Measurements from ENCODE around the gene EID2. TPM values are rescaled to one million over a fixed set of nuclear protein-coding genes. Genes with fewer than 3 reads are reported as not detected.

The EID2 gene
- total and polyA plus RNA-seq, 5 donors from 2014 or later = 13.1 to 32.7 (median 22.2) TPM

GRCh38 chr19:39508629-39509028 lies 31.3 kb downstream of the EID2 start:
- peaks cover 4% of the 10 kb centered on the region for H3K36me3 Mint-ChIP-seq
- ATAC-seq (ENCODE audit: low read depth in 2 of 2) (no peak), DNase-seq (no peak)
- no peak overlapping the region for H3K27ac ChIP-seq (ENCODE audit: insufficient read depth, low read length, poor library complexity, severe bottlenecking)
- peaks cover 12% of the 10 kb centered on the region for H3K4me1 ChIP-seq (ENCODE audit: control insufficient read depth, insufficient read depth, low read length, poor library complexity, severe bottlenecking)
- H3K27ac Mint-ChIP-seq = no peak overlapping the region
- H3K27me3 ChIP-seq (ENCODE audit: control insufficient read depth, insufficient read depth, low read length) = peaks cover 3% of the 10 kb centered on the region
- H3K4me3 Mint-ChIP-seq = peak overlapping the region in 1 of 4 donors; percentile 35
- peaks cover 0 to 5% (median 0%) of the 10 kb centered on the region in 7 donors for H3K9me3 Mint-ChIP-seq
- no peaks in the 10 kb centered on the region for H3K36me3 ChIP-seq (ENCODE audit: control insufficient read depth, insufficient read depth, low read length)
- peaks cover 0 to 19% (median 12%) of the 10 kb centered on the region in 4 donors for H3K4me1 Mint-ChIP-seq
- peaks cover 74% of the 10 kb centered on the region for H3K27me3 Mint-ChIP-seq
- no peak overlapping the region for H3K4me3 ChIP-seq (ENCODE audit: low read depth, low read length)
- no peaks in the 10 kb centered on the region for H3K9me3 ChIP-seq (ENCODE audit: control insufficient read depth in 2 of 2, low read length in 2 of 2)

- H3K9me3 Mint-ChIP-seq = peaks cover 0 to 5% (median 0%) of the 10 kb centered on the region in 7 donors
- DNase-seq (no peak), ATAC-seq (ENCODE audit: low read depth in 2 of 2) (no peak)
- Histone ChIP-seq H3K27me3 (ENCODE audit: control insufficient read depth, insufficient read depth, low read length) (peaks cover 2% of the 10 kb centered on the region), H3K4me1 (ENCODE audit: control insufficient read depth, insufficient read depth, low read length, poor library complexity, severe bottlenecking) (peaks cover 15% of the 10 kb centered on the region), H3K4me3 (ENCODE audit: low read depth, low read length) (no peak overlapping the region), H3K36me3 (ENCODE audit: control insufficient read depth, insufficient read depth, low read length) (no peaks in the 10 kb centered on the region), H3K9me3 (ENCODE audit: control insufficient read depth in 2 of 2, low read length in 2 of 2) (no peaks in the 10 kb centered on the region), H3K27ac (ENCODE audit: insufficient read depth, low read length, poor library complexity, severe bottlenecking) (no peak overlapping the region)
- peaks cover 4% of the 10 kb centered on the region for H3K36me3 Mint-ChIP-seq
- peak overlapping the region in 3 of 4 donors; percentile 71 to 76 (median 73) for H3K4me3 Mint-ChIP-seq
- no peak overlapping the region for H3K27ac Mint-ChIP-seq
- peaks cover 0 to 26% (median 17%) of the 10 kb centered on the region in 4 donors for H3K4me1 Mint-ChIP-seq
- peaks cover 72% of the 10 kb centered on the region for H3K27me3 Mint-ChIP-seq
Observed at GRCh38 chr19:39507715-39508364, 32.1 kb downstream of the EID2 start.

GRCh38 chr19:39506944-39507714 lies 32.8 kb downstream of the EID2 start:
- ATAC-seq (ENCODE audit: low read depth in 2 of 2) (peak; percentile 18 to 30), DNase-seq (peak in 2 of 3 donors; percentile 8 to 61)
- H3K27me3 Mint-ChIP-seq = peaks cover 67% of the 10 kb centered on the region
- H3K36me3 Mint-ChIP-seq = peaks cover 4% of the 10 kb centered on the region
- H3K27me3 ChIP-seq (ENCODE audit: control insufficient read depth, insufficient read depth, low read length) = peaks cover 2% of the 10 kb centered on the region
- H3K27ac ChIP-seq (ENCODE audit: insufficient read depth, low read length, poor library complexity, severe bottlenecking) = no peak overlapping the region
- no peak overlapping the region for H3K27ac Mint-ChIP-seq
- H3K9me3 Mint-ChIP-seq = peaks cover 0 to 5% (median 0%) of the 10 kb centered on the region in 7 donors
- H3K4me1 ChIP-seq (ENCODE audit: control insufficient read depth, insufficient read depth, low read length, poor library complexity, severe bottlenecking) = peaks cover 19% of the 10 kb centered on the region
- no peaks in the 10 kb centered on the region for H3K36me3 ChIP-seq (ENCODE audit: control insufficient read depth, insufficient read depth, low read length)
- peaks cover 0 to 26% (median 17%) of the 10 kb centered on the region in 4 donors for H3K4me1 Mint-ChIP-seq
- peak overlapping the region in 3 of 4 donors; percentile 43 to 77 (median 71) for H3K4me3 Mint-ChIP-seq
- H3K4me3 ChIP-seq (ENCODE audit: low read depth, low read length) = no peak overlapping the region
- no peaks in the 10 kb centered on the region for H3K9me3 ChIP-seq (ENCODE audit: control insufficient read depth in 2 of 2, low read length in 2 of 2)

GRCh38 chr19:39506598-39506943 lies 33.4 kb downstream of the EID2 start:
- H3K9me3 Mint-ChIP-seq = peaks cover 0 to 5% (median 0%) of the 10 kb centered on the region in 7 donors
- H3K9me3 ChIP-seq (ENCODE audit: control insufficient read depth in 2 of 2, low read length in 2 of 2) = no peaks in the 10 kb centered on the region
- H3K27me3 Mint-ChIP-seq = peaks cover 70% of the 10 kb centered on the region
- no peak for ATAC-seq (ENCODE audit: low read depth in 2 of 2)
- H3K27ac Mint-ChIP-seq = peak overlapping the region in 1 of 3 donors; percentile 90
- no peak for DNase-seq
- H3K4me1 ChIP-seq (ENCODE audit: control insufficient read depth, insufficient read depth, low read length, poor library complexity, severe bottlenecking) = peaks cover 19% of the 10 kb centered on the region
- H3K27me3 ChIP-seq (ENCODE audit: control insufficient read depth, insufficient read depth, low read length) = peaks cover 3% of the 10 kb centered on the region
- H3K4me3 ChIP-seq (ENCODE audit: low read depth, low read length) = no peak overlapping the region
- no peaks in the 10 kb centered on the region for H3K36me3 ChIP-seq (ENCODE audit: control insufficient read depth, insufficient read depth, low read length)
- peak overlapping the region in 3 of 4 donors; percentile 57 to 80 (median 77) for H3K4me3 Mint-ChIP-seq
- H3K27ac ChIP-seq (ENCODE audit: insufficient read depth, low read length, poor library complexity, severe bottlenecking) = no peak overlapping the region
- peaks cover 4% of the 10 kb centered on the region for H3K36me3 Mint-ChIP-seq
- H3K4me1 Mint-ChIP-seq = peaks cover 0 to 26% (median 17%) of the 10 kb centered on the region in 4 donors

GRCh38 chr19:39502640-39503417 lies 37.1 kb downstream of the EID2 start:
- Histone ChIP-seq H3K4me3 (ENCODE audit: low read depth, low read length) (no peak overlapping the region), H3K9me3 (ENCODE audit: control insufficient read depth in 2 of 2, low read length in 2 of 2) (no peaks in the 10 kb centered on the region), H3K27ac (ENCODE audit: insufficient read depth, low read length, poor library complexity, severe bottlenecking) (no peak overlapping the region), H3K4me1 (ENCODE audit: control insufficient read depth, insufficient read depth, low read length, poor library complexity, severe bottlenecking) (peaks cover 33% of the 10 kb centered on the region), H3K27me3 (ENCODE audit: control insufficient read depth, insufficient read depth, low read length) (peaks cover 20% of the 10 kb centered on the region), H3K36me3 (ENCODE audit: control insufficient read depth, insufficient read depth, low read length) (no peaks in the 10 kb centered on the region)
- Mint-ChIP-seq H3K9me3 (peaks cover 0 to 7% (median 0%) of the 10 kb centered on the region in 7 donors), H3K4me1 (peaks cover 0 to 42% (median 26%) of the 10 kb centered on the region in 4 donors), H3K36me3 (peaks cover 4% of the 10 kb centered on the region), H3K27ac (peak overlapping the region in 1 of 3 donors; percentile 83), H3K4me3 (peak overlapping the region in 2 of 4 donors; percentile 52 to 83), H3K27me3 (peaks cover 76% of the 10 kb centered on the region)
- ATAC-seq (ENCODE audit: low read depth in 2 of 2) (peak; percentile 79 to 80), DNase-seq (peak; percentile 63 to 86 (median 75))

GRCh38 chr19:39501340-39501739 lies 38.6 kb downstream of the EID2 start:
- no peak for ATAC-seq (ENCODE audit: low read depth in 2 of 2)
- H3K9me3 Mint-ChIP-seq = peaks cover 0 to 7% (median 0%) of the 10 kb centered on the region in 7 donors
- H3K36me3 ChIP-seq (ENCODE audit: control insufficient read depth, insufficient read depth, low read length) = no peaks in the 10 kb centered on the region
- no peak overlapping the region for H3K27ac ChIP-seq (ENCODE audit: insufficient read depth, low read length, poor library complexity, severe bottlenecking)
- H3K27ac Mint-ChIP-seq = no peak overlapping the region
- peaks cover 0 to 32% (median 22%) of the 10 kb centered on the region in 4 donors for H3K4me1 Mint-ChIP-seq
- H3K4me1 ChIP-seq (ENCODE audit: control insufficient read depth, insufficient read depth, low read length, poor library complexity, severe bottlenecking) = peaks cover 24% of the 10 kb centered on the region
- no peak for DNase-seq
- no peaks in the 10 kb centered on the region for H3K9me3 ChIP-seq (ENCODE audit: control insufficient read depth in 2 of 2, low read length in 2 of 2)
- H3K27me3 Mint-ChIP-seq = peaks cover 79% of the 10 kb centered on the region
- H3K4me3 ChIP-seq (ENCODE audit: low read depth, low read length) = no peak overlapping the region
- H3K4me3 Mint-ChIP-seq = no peak overlapping the region
- peaks cover 19% of the 10 kb centered on the region for H3K27me3 ChIP-seq (ENCODE audit: control insufficient read depth, insufficient read depth, low read length)
- peaks cover 1% of the 10 kb centered on the region for H3K36me3 Mint-ChIP-seq

GRCh38 chr19:39500543-39500942 lies 39.4 kb downstream of the EID2 start:
- H3K27me3 ChIP-seq (ENCODE audit: control insufficient read depth, insufficient read depth, low read length) = peaks cover 19% of the 10 kb centered on the region
- H3K4me1 Mint-ChIP-seq = peaks cover 4 to 28% (median 21%) of the 10 kb centered on the region in 4 donors

More at GRCh38 chr19:39500543-39500942, 39.4 kb downstream of the EID2 start:
- H3K36me3 ChIP-seq (ENCODE audit: control insufficient read depth, insufficient read depth, low read length) = no peaks in the 10 kb centered on the region
- no peaks in the 10 kb centered on the region for H3K9me3 ChIP-seq (ENCODE audit: control insufficient read depth in 2 of 2, low read length in 2 of 2)
- H3K4me3 ChIP-seq (ENCODE audit: low read depth, low read length) = no peak overlapping the region
- H3K27ac ChIP-seq (ENCODE audit: insufficient read depth, low read length, poor library complexity, severe bottlenecking) = no peak overlapping the region
- no peak overlapping the region for H3K27ac Mint-ChIP-seq
- DNase-seq (no peak), ATAC-seq (ENCODE audit: low read depth in 2 of 2) (no peak)
- H3K9me3 Mint-ChIP-seq = peaks cover 0 to 7% (median 0%) of the 10 kb centered on the region in 7 donors
- H3K36me3 Mint-ChIP-seq = no peaks in the 10 kb centered on the region
- H3K4me1 ChIP-seq (ENCODE audit: control insufficient read depth, insufficient read depth, low read length, poor library complexity, severe bottlenecking) = peaks cover 24% of the 10 kb centered on the region
- H3K4me3 Mint-ChIP-seq = peak overlapping the region in 1 of 4 donors; percentile 35
- peaks cover 74% of the 10 kb centered on the region for H3K27me3 Mint-ChIP-seq

Data from CD4-positive, CD25-positive, alpha-beta regulatory T cell (primary cell).